H1 (cell line): ENCODE data around the gene PTTG1IP. TPM values are rescaled to one million over a fixed set of nuclear protein-coding genes. Genes with fewer than 3 reads are reported as not detected.

ENCODE experiments used
- CTCF ChIA-PET: fragments of 300-600 bp; sonication (Branson Sonifier 250); formaldehyde crosslinking; loops from one replicate; lab custom pipeline; 2021; ENCODE audit not compliant: partially characterized antibody; lab: Charles Lee
- POLR2A ChIA-PET: fragments of 300-600 bp; sonication (Branson Sonifier 250); formaldehyde crosslinking; loops from one replicate; lab custom pipeline; 2021; ENCODE audit warnings: inconsistent platforms; ENCODE audit not compliant: partially characterized antibody; lab: Charles Lee
- DNase-seq, 2 experiments: peaks; one replicate each; pipeline versions ENCODE4 v3.0.0 to v3.0.0-alpha.2; 2010 to 2022; ENCODE audit warnings: low spot score in 2 of 2, low read depth in 1 of 2, mixed read lengths in 1 of 2
- FAIRE-seq: peaks from 2 replicates; lab custom pipeline; 2011; peaks lifted over from hg19 to GRCh38; lab: Jason Lieb, UNC
- H2AFZ ChIP-seq: 2 replicates; pipeline ENCODE4 v1.8.1; 2012; ENCODE audit warnings: low read length, inconsistent platforms
- H2AK5ac ChIP-seq: 2 replicates; pipeline ENCODE4 v1.6.1; 2013; ENCODE audit warnings: low read depth, low read length
- H2BK120ac ChIP-seq: replicated peaks from 2 replicates; pipeline ENCODE3; 2013; ENCODE audit warnings: low read depth, low read length, inconsistent platforms
- H2BK12ac ChIP-seq: 2 replicates; pipeline ENCODE4 v1.6.1; 2013; ENCODE audit warnings: low read depth, low read length
- H2BK15ac ChIP-seq: 2 replicates; pipeline ENCODE4 v1.6.1; 2013; ENCODE audit warnings: low read length
- H2BK20ac ChIP-seq: 2 replicates; pipeline ENCODE4 v1.6.1; 2013; ENCODE audit warnings: low read length
- H2BK5ac ChIP-seq: 2 replicates; pipeline ENCODE4 v1.6.1; 2013; ENCODE audit warnings: low read depth, low read length
- H3K14ac ChIP-seq: 2 replicates; pipeline ENCODE4 v1.6.1; 2013; ENCODE audit warnings: inconsistent platforms; ENCODE audit not compliant: insufficient read length
- H3K18ac ChIP-seq: 2 replicates; pipeline ENCODE4 v1.6.1; 2013; ENCODE audit warnings: low read length; ENCODE audit errors: extremely low read depth
- H3K23ac ChIP-seq: 2 replicates; pipeline ENCODE4 v1.6.1; 2013; ENCODE audit warnings: inconsistent platforms; ENCODE audit not compliant: insufficient read length
- H3K23me2 ChIP-seq: 2 replicates; pipeline ENCODE4 v1.6.1; 2013; ENCODE audit warnings: low read depth, low read length
- H3K27ac ChIP-seq: 2 replicates; pipeline ENCODE4 v1.6.1; 2011; ENCODE audit warnings: low read depth, low read length, inconsistent platforms
- H3K27me3 ChIP-seq, 4 experiments: replicated peaks in 1 of 4; 1 replicate in 1 of 4; 2 replicates in 3 of 4; pipeline versions ENCODE4 v1.6.1 to v1.8.1; 2011 to 2013; ENCODE audit warnings: low read length in 3 of 4, mild to moderate bottlenecking in 3 of 4, inconsistent platforms in 2 of 4, mixed read lengths in 2 of 4, moderate library complexity in 1 of 4; ENCODE audit not compliant: control insufficient read depth in 3 of 4, insufficient read depth in 3 of 4; ENCODE audit errors: extremely low read depth in 1 of 4
- H3K36me3 ChIP-seq, 4 experiments: 2 replicates each; pipeline versions ENCODE4 v1.6.1 to v1.8.1; 2011 to 2013; ENCODE audit warnings: mild to moderate bottlenecking in 4 of 4, low read length in 3 of 4, moderate library complexity in 2 of 4, control low read depth in 1 of 4, inconsistent platforms in 1 of 4; ENCODE audit not compliant: insufficient read depth in 4 of 4, control insufficient read depth in 2 of 4
- H3K4ac ChIP-seq: replicated peaks from 2 replicates; pipeline ENCODE3; 2013; ENCODE audit warnings: low read length, low read depth, mixed read lengths, inconsistent platforms; ENCODE audit not compliant: insufficient read length
- H3K4me1 ChIP-seq, 4 experiments: replicated peaks in 1 of 4; 1 replicate in 1 of 4; 2 replicates in 3 of 4; pipeline versions ENCODE4 v1.6.1 to v1.8.1; 2011 to 2013; ENCODE audit warnings: low read length in 3 of 4, inconsistent platforms in 2 of 4, mixed read lengths in 1 of 4; ENCODE audit not compliant: insufficient read depth in 4 of 4, control insufficient read depth in 3 of 4
- H3K4me2 ChIP-seq, 2 experiments: 2 replicates each; pipeline versions ENCODE4 v1.6.1 to v1.8.1; 2011 to 2013; ENCODE audit warnings: low read depth in 2 of 2, low read length in 2 of 2, control low read depth in 1 of 2, inconsistent platforms in 1 of 2, mild to moderate bottlenecking in 1 of 2; ENCODE audit not compliant: insufficient read depth in 1 of 2
- H3K4me3 ChIP-seq, 4 experiments: fragments of 200-600, 300-600 bp in 1 of 4; sonication (generic), shearing (Covaris generic), sonication (Bioruptor Twin) in 1 of 4; 2 replicates each; pipeline versions ENCODE4 v1.5.1 to v1.8.1; 2011 to 2016; ENCODE audit warnings: low read length in 4 of 4, low read depth in 3 of 4, control low read depth in 2 of 4, inconsistent platforms in 2 of 4, mild to moderate bottlenecking in 2 of 4, mixed read lengths in 1 of 4, moderate library complexity in 1 of 4; ENCODE audit not compliant: insufficient read depth in 2 of 4; ENCODE audit errors: extremely low read depth in 1 of 4
- H3K56ac ChIP-seq: replicated peaks from 2 replicates; pipeline ENCODE3; 2013; ENCODE audit warnings: low read depth, mild to moderate bottlenecking, mixed read lengths, low read length, inconsistent platforms; ENCODE audit not compliant: insufficient read length
- H3K79me1 ChIP-seq: 2 replicates; pipeline ENCODE4 v1.6.1; 2013; ENCODE audit warnings: low read depth, low read length, control low read depth
- H3K79me2 ChIP-seq, 2 experiments: 2 replicates each; pipeline versions ENCODE4 v1.6.1 to v1.8.1; 2012 to 2013; ENCODE audit warnings: low read length in 2 of 2, mild to moderate bottlenecking in 2 of 2, inconsistent platforms in 1 of 2; ENCODE audit not compliant: insufficient read depth in 2 of 2, control insufficient read depth in 1 of 2
- H3K9ac ChIP-seq, 4 experiments: replicated peaks in 1 of 4; 1 replicate in 1 of 4; 2 replicates in 3 of 4; pipeline versions ENCODE4 v1.6.1 to v1.8.1; 2011 to 2013; ENCODE audit warnings: low read depth in 3 of 4, low read length in 3 of 4, control low read depth in 2 of 4, mild to moderate bottlenecking in 2 of 4, moderate library complexity in 2 of 4, inconsistent platforms in 1 of 4; ENCODE audit errors: extremely low read depth in 1 of 4
- H3K9me3 ChIP-seq, 2 experiments: 2 replicates each; pipeline versions ENCODE4 v1.6.1 to v1.8.1; 2012 to 2013; ENCODE audit warnings: mild to moderate bottlenecking in 2 of 2, moderate library complexity in 2 of 2, control low read depth in 1 of 2, inconsistent platforms in 1 of 2, low read depth in 1 of 2, low read length in 1 of 2, mixed read lengths in 1 of 2; ENCODE audit not compliant: insufficient read depth in 2 of 2
- H4K20me1 ChIP-seq, 2 experiments: replicated peaks in 1 of 2; 2 replicates each; pipeline versions ENCODE3 to v1.8.1; 2011 to 2013; ENCODE audit warnings: inconsistent platforms in 2 of 2, low read length in 2 of 2, mild to moderate bottlenecking in 1 of 2; ENCODE audit not compliant: insufficient read depth in 2 of 2, control insufficient read depth in 1 of 2
- H4K5ac ChIP-seq: 2 replicates; pipeline ENCODE4 v1.6.1; 2013; ENCODE audit warnings: low read length, low read depth, mixed read lengths, inconsistent platforms; ENCODE audit not compliant: insufficient read length
- H4K8ac ChIP-seq: 2 replicates; pipeline ENCODE4 v1.8.0; 2013; ENCODE audit warnings: mild to moderate bottlenecking, moderate library complexity, low read length, inconsistent platforms; ENCODE audit not compliant: insufficient read depth; ENCODE audit errors: extremely low read depth
- H4K91ac ChIP-seq: replicated peaks from 2 replicates; pipeline ENCODE3; 2013; ENCODE audit warnings: low read length, mixed read lengths, inconsistent platforms; ENCODE audit not compliant: insufficient read length
- ATF3 ChIP-seq: IDR thresholded peaks from 2 replicates; pipeline ENCODE4 v1.6.1; 2011; ENCODE audit warnings: low read depth, mild to moderate bottlenecking, low read length; ENCODE audit not compliant: insufficient read depth
- GABPA ChIP-seq: IDR thresholded peaks from 2 replicates; pipeline ENCODE4 v1.6.1; 2011; ENCODE audit warnings: mild to moderate bottlenecking, low read length, moderate library complexity, borderline replicate concordance; ENCODE audit not compliant: insufficient read depth
- HDAC6 ChIP-seq: IDR thresholded peaks from one replicate; pipeline ENCODE4 v1.7.1; 2012; ENCODE audit warnings: low read depth, mild to moderate bottlenecking, inconsistent platforms, low read length, moderate library complexity
- WGBS, 2 experiments: shearing (Covaris generic) in 1 of 2; methylation state at CpG; one replicate each; pipeline versions ENCODE4 v1.1.6 to v1.1.7; 2013 to 2015; ENCODE audit warnings: low lambda C conversion rate in 2 of 2, mixed read lengths in 2 of 2, inconsistent platforms in 1 of 2, low coverage in 1 of 2, missing lambda C conversion rate in 1 of 2; ENCODE audit not compliant: insufficient replicate concordance in 2 of 2, insufficient coverage in 1 of 2, insufficient read length in 1 of 2; ENCODE audit errors: extremely low coverage in 1 of 2, missing lambda C conversion rate in 1 of 2; 5-methylcytosine and 5-hydroxymethylcytosine counted together
- polyA plus RNA-seq, 7 experiments: library from polyadenylated mRNA; depleted of rRNA in 3 of 7; stranded (reverse) in 5 of 7; unstranded in 2 of 7; fragments of >200 nt in 5 of 7; fragments of 200-250 nt in 2 of 7; gene quantifications; 1 replicate in 5 of 7; 2 replicates in 1 of 7; 4 replicates in 1 of 7; pipeline versions ENCODE4 v1.2.1 to v1.2.3, GENCODE V29; 2011 to 2013; ENCODE audit warnings: missing spikeins in 2 of 7, mixed read lengths in 2 of 7
- total RNA-seq: library from RNA; stranded (reverse); fragmentation: NEBNext Ultra II Directional; extraction: Animal tissue kit (Norgen Biotek cat#: 25700); gene quantifications from 2 replicates; pipeline ENCODE4 v1.2.1, GENCODE V29; 2021

The PTTG1IP gene
- total and polyA plus RNA-seq, 2 of the 8 experiments (the other 6 are each of a cell fraction or from before 2014, with no cell fraction given): 90.8 to 130 TPM

GRCh38 chr21:44803651-44804050, 69.8 kb downstream of the PTTG1IP start:
- Histone ChIP-seq H3K27me3 (no peaks in the 10 kb centered on the region), H2AFZ (no peak overlapping the region), H3K9me3 (no peaks in the 10 kb centered on the region), H4K91ac (no peak overlapping the region), H3K9ac (no peak overlapping the region), H2AK5ac (no peak overlapping the region), H2BK15ac (no peak overlapping the region), H3K4me2 (no peak overlapping the region), H2BK20ac (no peak overlapping the region), H3K18ac (no peak overlapping the region), H3K4ac (no peak overlapping the region), H3K36me3 (peaks cover 0 to 30% (median 19%) of the 10 kb centered on the region in 4 experiments; a peak in 7 of 8 replicates), H4K5ac (no peak overlapping the region), H4K8ac (no peak overlapping the region), H3K4me3 (no peak overlapping the region), H3K14ac (no peak overlapping the region), H4K20me1 (peaks cover 6% of the 10 kb centered on the region in 2 experiments), H3K4me1 (peaks cover 0 to 12% (median 1%) of the 10 kb centered on the region in 4 experiments; a peak in 3 of 7 replicates), H3K56ac (no peak overlapping the region), H3K27ac (no peak overlapping the region), H2BK120ac (no peak overlapping the region), H2BK5ac (no peak overlapping the region), H3K23ac (no peak overlapping the region), H2BK12ac (no peak overlapping the region), H3K79me1 (peaks cover 2% of the 10 kb centered on the region; the same call in 1 of the 2 replicates), H3K23me2 (peaks cover 5% of the 10 kb centered on the region), H3K79me2 (peaks cover 9 to 28% of the 10 kb centered on the region in 2 experiments)
- 100% methylated on average over 3 of the region's 3 CpGs; no CpG with 5 or more reads in 1 of the 2 experiments for WGBS, 2 experiments
- POLR2A ChIA-PET: interaction anchor here (1.0 to 8.0 kb wide), 4 partner anchors 10 to 310 kb away, joined by 3 to 72 read pairs (median 6); no protein-coding TSS in a partner anchor
- no peak for TF ChIP-seq ATF3
- no peak for TF ChIP-seq HDAC6
- TF ChIP-seq GABPA: no peak
- CTCF ChIA-PET: interaction anchor here (0.6 to 3.1 kb wide), 5 partner anchors 9 to 372 kb away, joined by 3 to 12 read pairs (median 3); no protein-coding TSS in a partner anchor
- no peak for FAIRE-seq
- no peak for DNase-seq
